ENCODE data around the gene ALDH18A1. TPM values are rescaled to one million over a fixed set of nuclear protein-coding genes. Genes with fewer than 3 reads are reported as not detected.

ALDH18A1 gene
- total RNA-seq, 1 experiment from 2014 or later, result 70.3 TPM

GRCh38 chr10:95597788-95598187 is 58.7 kb downstream of the ALDH18A1 start:
- ChIA-PET CTCF (interaction anchor here (0.6 kb wide), 1 partner anchor 396 kb away, joined by 3 read pairs; no protein-coding TSS in a partner anchor), POLR2A (ENCODE audit: unreplicated experiment) (interaction anchor here (0.7 kb wide), 2 partner anchors 94 to 189 kb away, joined by 3 to 14 read pairs; no protein-coding TSS in a partner anchor)
- DNase-seq (no peak), ATAC-seq (no peak)
- no TSS peak for BruUV-seq (replicated peaks)
- intact Hi-C loops (cut with micrococcal nuclease), result no loop called here
- Histone ChIP-seq H3K27ac (ENCODE audit: low read length) (no peak overlapping the region), H3K27me3 (ENCODE audit: low read length) (no peaks in the 10 kb centered on the region), H3F3A (ENCODE audit: low read length, unreplicated experiment) (no peaks in the 10 kb centered on the region), H3K4me2 (ENCODE audit: low read length) (no peak overlapping the region), H3K9ac (ENCODE audit: low read length) (no peak overlapping the region), H3K79me2 (ENCODE audit: low read length) (no peaks in the 10 kb centered on the region), H3K4me1 (ENCODE audit: insufficient read depth, low read length) (no peaks in the 10 kb centered on the region), H2AFZ (ENCODE audit: low read length) (no peak overlapping the region), H3K9me2 (replicated peaks; ENCODE audit: low read length) (no peaks in the 10 kb centered on the region), H4K20me1 (ENCODE audit: low read length) (no peaks in the 10 kb centered on the region), H3K9me3 (ENCODE audit: low read length) (no peaks in the 10 kb centered on the region), H3K4me3 (ENCODE audit: low read length) (no peak overlapping the region), H3K36me3 (ENCODE audit: low read depth, low read length) (no peaks in the 10 kb centered on the region)
- TF ChIP-seq EZH2 (IDR thresholded peaks at IDR 0.05; ENCODE audit: low read length, unreplicated experiment), result no peak
- TF ChIP-seq CTCF (conservative IDR thresholded peaks at IDR 0.05; ENCODE audit: low read depth, low read length), result no peak
- TF ChIP-seq EZH2phosphoT487 (IDR thresholded peaks at IDR 0.05; ENCODE audit: borderline replicate concordance, low read length), result no peak

GRCh38 chr10:95588025-95588424 is 68.5 kb downstream of the ALDH18A1 start:
- H2AFZ ChIP-seq (ENCODE audit: low read length), result no peak overlapping the region
- no peak overlapping the region for H3K4me2 ChIP-seq (ENCODE audit: low read length)
- H3K9ac ChIP-seq (ENCODE audit: low read length), result no peak overlapping the region
- intact Hi-C loops (cut with micrococcal nuclease), result no loop called here
- no peaks in the 10 kb centered on the region for H3F3A ChIP-seq (ENCODE audit: low read length, unreplicated experiment)
- BruUV-seq (replicated peaks), result no TSS peak
- DNase-seq (peak; percentile 44), ATAC-seq (peak; percentile 22; the same call in 1 of the 2 replicates)
- H3K27me3 ChIP-seq (ENCODE audit: low read length), result no peaks in the 10 kb centered on the region
- POLR2A ChIA-PET (ENCODE audit: unreplicated experiment), result no interaction called here
- H3K9me2 ChIP-seq (replicated peaks; ENCODE audit: low read length), result no peaks in the 10 kb centered on the region
- H3K79me2 ChIP-seq (ENCODE audit: low read length), result no peaks in the 10 kb centered on the region
- no peaks in the 10 kb centered on the region for H3K9me3 ChIP-seq (ENCODE audit: low read length)
- TF ChIP-seq EZH2phosphoT487 (IDR thresholded peaks at IDR 0.05; ENCODE audit: borderline replicate concordance, low read length) (no peak), CTCF (conservative IDR thresholded peaks at IDR 0.05; ENCODE audit: low read depth, low read length) (no peak), EZH2 (IDR thresholded peaks at IDR 0.05; ENCODE audit: low read length, unreplicated experiment) (no peak)
- H3K27ac ChIP-seq (ENCODE audit: low read length), result no peak overlapping the region
- CTCF ChIA-PET, result interaction anchor here (0.6 kb wide), 1 partner anchor 196 kb away, joined by 5 read pairs; no protein-coding TSS in a partner anchor
- no peaks in the 10 kb centered on the region for H4K20me1 ChIP-seq (ENCODE audit: low read length)
- no peaks in the 10 kb centered on the region for H3K4me1 ChIP-seq (ENCODE audit: insufficient read depth, low read length)
- no peaks in the 10 kb centered on the region for H3K36me3 ChIP-seq (ENCODE audit: low read depth, low read length)
- no peak overlapping the region for H3K4me3 ChIP-seq (ENCODE audit: low read length)

GRCh38 chr10:95579835-95580535 is 76.5 kb downstream of the ALDH18A1 start:
- TF ChIP-seq EZH2phosphoT487 (IDR thresholded peaks at IDR 0.05; ENCODE audit: borderline replicate concordance, low read length), result no peak
- TF ChIP-seq CTCF (conservative IDR thresholded peaks at IDR 0.05; ENCODE audit: low read depth, low read length), result no peak
- TF ChIP-seq EZH2 (IDR thresholded peaks at IDR 0.05; ENCODE audit: low read length, unreplicated experiment), result no peak
- no peak overlapping the region for H2AFZ ChIP-seq (ENCODE audit: low read length)
- no peaks in the 10 kb centered on the region for H4K20me1 ChIP-seq (ENCODE audit: low read length)
- no peak overlapping the region for H3K4me3 ChIP-seq (ENCODE audit: low read length)
- DNase-seq (no peak), ATAC-seq (no peak)
- H3K27ac ChIP-seq (ENCODE audit: low read length), result no peak overlapping the region
- no peaks in the 10 kb centered on the region for H3K9me2 ChIP-seq (replicated peaks; ENCODE audit: low read length)
- ChIA-PET CTCF (interaction anchor here (0.6 kb wide), 1 partner anchor 126 kb away, joined by 3 read pairs; no protein-coding TSS in a partner anchor), POLR2A (ENCODE audit: unreplicated experiment) (no interaction called here)
- no TSS peak for BruUV-seq (replicated peaks)
- intact Hi-C loops (cut with micrococcal nuclease), result no loop called here
- no peaks in the 10 kb centered on the region for H3K4me1 ChIP-seq (ENCODE audit: insufficient read depth, low read length)
- H3K79me2 ChIP-seq (ENCODE audit: low read length), result no peaks in the 10 kb centered on the region
- no peak overlapping the region for H3K4me2 ChIP-seq (ENCODE audit: low read length)
- no peaks in the 10 kb centered on the region for H3F3A ChIP-seq (ENCODE audit: low read length, unreplicated experiment)
- no peaks in the 10 kb centered on the region for H3K36me3 ChIP-seq (ENCODE audit: low read depth, low read length)
- H3K27me3 ChIP-seq (ENCODE audit: low read length), result no peaks in the 10 kb centered on the region
- no peak overlapping the region for H3K9ac ChIP-seq (ENCODE audit: low read length)
- H3K9me3 ChIP-seq (ENCODE audit: low read length), result no peaks in the 10 kb centered on the region

All from PC-3 (cell line).